HepG2 (cell line): Measurements from ENCODE around the gene ISG20. TPM values are rescaled to one million over a fixed set of nuclear protein-coding genes. Genes with fewer than 3 reads are reported as not detected.

Experiments used
- AHDC1 ChIP-seq: sonication (generic); formaldehyde crosslinking; IDR thresholded peaks from 2 replicates; pipeline ENCODE4 v1.5.1; 2020; ENCODE audit warnings: mild to moderate bottlenecking, missing genetic modification reagents, borderline replicate concordance
- DNMT3B ChIP-seq: conservative IDR thresholded peaks from 2 replicates; pipeline ENCODE4 v1.6.1; 2016; ENCODE audit warnings: missing biosample characterization, control low read depth
- NR1H2 ChIP-seq: sonication (generic); formaldehyde crosslinking; IDR thresholded peaks from 2 replicates; pipeline ENCODE4 v1.8.1; 2022; ENCODE audit warnings: low read depth, missing genetic modification reagents, borderline replicate concordance
- TAF15 ChIP-seq: fragments of 200-400 bp; formaldehyde crosslinking; IDR thresholded peaks from one replicate; pipeline ENCODE4 v1.6.1; 2018; ENCODE audit warnings: mild to moderate bottlenecking, low read depth, low read length; ENCODE audit not compliant: poor library complexity, severe bottlenecking
- YEATS4 ChIP-seq: sonication (generic); formaldehyde crosslinking; IDR thresholded peaks from 2 replicates; pipeline ENCODE4 v1.4.0; 2020; ENCODE audit warnings: missing genetic modification reagents, borderline replicate concordance
- ZNF556 ChIP-seq: sonication (generic); formaldehyde crosslinking; IDR thresholded peaks from 2 replicates; pipeline ENCODE4 v1.4.0; 2020; ENCODE audit warnings: mild to moderate bottlenecking, missing genetic modification reagents, borderline replicate concordance
- ZNF567 ChIP-seq: sonication (generic); formaldehyde crosslinking; IDR thresholded peaks from 2 replicates; pipeline ENCODE4 v1.8.1; 2023; ENCODE audit warnings: mild to moderate bottlenecking, missing genetic modification reagents, borderline replicate concordance
- ZNF616 ChIP-seq: sonication (generic); formaldehyde crosslinking; IDR thresholded peaks from 2 replicates; pipeline ENCODE4 v1.5.0; 2020; ENCODE audit warnings: low read depth, mild to moderate bottlenecking, missing genetic modification reagents
- polyA plus RNA-seq, 8 experiments: library from polyadenylated mRNA; depleted of rRNA in 3 of 8; stranded (reverse) in 7 of 8; unstranded in 1 of 8; fragments of >200 nt; fragmentation: Illumina TruSeq in 4 of 8; extraction: Trizol in 4 of 8; gene quantifications; 2 replicates each; pipeline versions ENCODE4 v1.2.1 to v1.2.3, GENCODE V29; 2011 to 2016; ENCODE audit warnings: low read depth in 4 of 8, missing spikeins in 1 of 8, mixed read lengths in 1 of 8; ENCODE audit not compliant: insufficient read depth in 1 of 8
- total RNA-seq, 5 experiments: library from RNA; depleted of rRNA; stranded (reverse); fragments of >200 nt; fragmentation: Illumina TruSeq; extraction: Trizol; gene quantifications; 2 replicates each; pipeline ENCODE4 v1.2.3, GENCODE V29; 2016; ENCODE audit warnings: low read depth in 1 of 5
- TF ChIP-seq, protein P1 (sequence below), 2 experiments: sonication (generic) in 1 of 2; formaldehyde crosslinking in 1 of 2; IDR thresholded peaks; 2 replicates each; pipeline versions ENCODE4 v1.6.1 to v1.9.0; 2014 to 2022; ENCODE audit warnings: antibody characterized with exemption in 1 of 2, borderline replicate concordance in 1 of 2, inconsistent platforms in 1 of 2, low read depth in 1 of 2, missing genetic modification reagents in 1 of 2
- TF ChIP-seq, protein P2 (sequence below): sonication (generic); formaldehyde crosslinking; conservative IDR thresholded peaks from 2 replicates; pipeline ENCODE4 v1.8.0; 2022; ENCODE audit warnings: mild to moderate bottlenecking, moderate library complexity, missing genetic modification reagents
- TF ChIP-seq, protein P3 (sequence below): sonication (generic); formaldehyde crosslinking; IDR thresholded peaks from 2 replicates; pipeline ENCODE4 v1.4.0; 2020; ENCODE audit warnings: mild to moderate bottlenecking, missing genetic modification reagents, borderline replicate concordance

Gene ISG20
- total and polyA plus RNA-seq, 2 of the 13 experiments (the other 11 are each of a cell fraction or from before 2014, with no cell fraction given), result 6.3 to 31.5 TPM

- TF ChIP-seq, protein P1, sequence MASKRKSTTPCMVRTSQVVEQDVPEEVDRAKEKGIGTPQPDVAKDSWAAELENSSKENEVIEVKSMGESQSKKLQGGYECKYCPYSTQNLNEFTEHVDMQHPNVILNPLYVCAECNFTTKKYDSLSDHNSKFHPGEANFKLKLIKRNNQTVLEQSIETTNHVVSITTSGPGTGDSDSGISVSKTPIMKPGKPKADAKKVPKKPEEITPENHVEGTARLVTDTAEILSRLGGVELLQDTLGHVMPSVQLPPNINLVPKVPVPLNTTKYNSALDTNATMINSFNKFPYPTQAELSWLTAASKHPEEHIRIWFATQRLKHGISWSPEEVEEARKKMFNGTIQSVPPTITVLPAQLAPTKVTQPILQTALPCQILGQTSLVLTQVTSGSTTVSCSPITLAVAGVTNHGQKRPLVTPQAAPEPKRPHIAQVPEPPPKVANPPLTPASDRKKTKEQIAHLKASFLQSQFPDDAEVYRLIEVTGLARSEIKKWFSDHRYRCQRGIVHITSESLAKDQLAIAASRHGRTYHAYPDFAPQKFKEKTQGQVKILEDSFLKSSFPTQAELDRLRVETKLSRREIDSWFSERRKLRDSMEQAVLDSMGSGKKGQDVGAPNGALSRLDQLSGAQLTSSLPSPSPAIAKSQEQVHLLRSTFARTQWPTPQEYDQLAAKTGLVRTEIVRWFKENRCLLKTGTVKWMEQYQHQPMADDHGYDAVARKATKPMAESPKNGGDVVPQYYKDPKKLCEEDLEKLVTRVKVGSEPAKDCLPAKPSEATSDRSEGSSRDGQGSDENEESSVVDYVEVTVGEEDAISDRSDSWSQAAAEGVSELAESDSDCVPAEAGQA (IDR thresholded peaks at IDR 0.05; ENCODE audit: low read depth), result 0 out of 2 replicates have a peak, but pooled peaks have one; percentile 8
- TF ChIP-seq, protein P1 (CRISPR knock-in tag; IDR thresholded peaks at IDR 0.05; ENCODE audit: borderline replicate concordance), result no peak
- TF ChIP-seq, protein P2, sequence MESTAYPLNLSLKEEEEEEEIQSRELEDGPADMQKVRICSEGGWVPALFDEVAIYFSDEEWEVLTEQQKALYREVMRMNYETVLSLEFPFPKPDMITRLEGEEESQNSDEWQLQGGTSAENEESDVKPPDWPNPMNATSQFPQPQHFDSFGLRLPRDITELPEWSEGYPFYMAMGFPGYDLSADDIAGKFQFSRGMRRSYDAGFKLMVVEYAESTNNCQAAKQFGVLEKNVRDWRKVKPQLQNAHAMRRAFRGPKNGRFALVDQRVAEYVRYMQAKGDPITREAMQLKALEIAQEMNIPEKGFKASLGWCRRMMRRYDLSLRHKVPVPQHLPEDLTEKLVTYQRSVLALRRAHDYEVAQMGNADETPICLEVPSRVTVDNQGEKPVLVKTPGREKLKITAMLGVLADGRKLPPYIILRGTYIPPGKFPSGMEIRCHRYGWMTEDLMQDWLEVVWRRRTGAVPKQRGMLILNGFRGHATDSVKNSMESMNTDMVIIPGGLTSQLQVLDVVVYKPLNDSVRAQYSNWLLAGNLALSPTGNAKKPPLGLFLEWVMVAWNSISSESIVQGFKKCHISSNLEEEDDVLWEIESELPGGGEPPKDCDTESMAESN (CRISPR knock-in tag), result peak; percentile 85
- TF ChIP-seq ZNF616 (CRISPR knock-in tag) (peak; percentile 88; the same call in 1 of the 2 replicates), NR1H2 (CRISPR knock-in tag) (no peak; the same call in 1 of the 2 replicates), TAF15 (peak; percentile 48), ZNF556 (CRISPR knock-in tag) (peak; percentile 92), DNMT3B (0 out of 2 replicates have a peak, but pooled peaks have one; percentile 26), ZNF567 (peak; percentile 84; the same call in 1 of the 2 replicates), AHDC1 (peak; percentile 72; the same call in 1 of the 2 replicates), YEATS4 (CRISPR knock-in tag) (peak; percentile 58; the same call in 1 of the 2 replicates)
- TF ChIP-seq, protein P3, sequence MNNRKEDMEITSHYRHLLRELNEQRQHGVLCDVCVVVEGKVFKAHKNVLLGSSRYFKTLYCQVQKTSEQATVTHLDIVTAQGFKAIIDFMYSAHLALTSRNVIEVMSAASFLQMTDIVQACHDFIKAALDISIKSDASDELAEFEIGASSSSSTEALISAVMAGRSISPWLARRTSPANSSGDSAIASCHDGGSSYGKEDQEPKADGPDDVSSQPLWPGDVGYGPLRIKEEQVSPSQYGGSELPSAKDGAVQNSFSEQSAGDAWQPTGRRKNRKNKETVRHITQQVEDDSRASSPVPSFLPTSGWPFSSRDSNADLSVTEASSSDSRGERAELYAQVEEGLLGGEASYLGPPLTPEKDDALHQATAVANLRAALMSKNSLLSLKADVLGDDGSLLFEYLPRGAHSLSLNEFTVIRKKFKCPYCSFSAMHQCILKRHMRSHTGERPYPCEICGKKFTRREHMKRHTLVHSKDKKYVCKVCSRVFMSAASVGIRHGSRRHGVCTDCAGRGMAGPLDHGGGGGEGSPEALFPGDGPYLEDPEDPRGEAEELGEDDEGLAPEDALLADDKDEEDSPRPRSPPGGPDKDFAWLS, result no peak
Measured at GRCh38 chr15:88638626-88639372, at the start of gene ISG20 (continued).
